GM12878 (cell line): ENCODE data around the gene RNF166. TPM values are rescaled to one million over a fixed set of nuclear protein-coding genes. Genes with fewer than 3 reads are reported as not detected.

Experiments used
- ATAC-seq: fragments of 200-7000 bp; cut with Tn5 transposase; 3 replicates; pipeline ENCODE4 v1.9.1; 2020; ENCODE audit warnings: mild to moderate bottlenecking, moderate library complexity
- BruUV-seq: library from RNA; stranded (reverse); fragments of 400-500 nt; replicated peaks from 2 replicates; lab custom pipeline; 2021; lab: Mats Ljungman, UMichigan
- CTCF ChIA-PET: fragments of 300-600 bp; sonication (Branson Sonifier 250); formaldehyde crosslinking; extraction: SDS; loops from one replicate; lab custom pipeline; 2021; ENCODE audit warnings: inconsistent platforms; lab: Yijun Ruan, JAX
- POLR2A ChIA-PET: fragments of 350-600 bp; formaldehyde crosslinking; extraction: SDS; loops from one replicate; lab custom pipeline; 2021; ENCODE audit warnings: inconsistent platforms; lab: Charles Lee
- RAD21 ChIA-PET: fragments of 300-600 bp; sonication (Branson Sonifier 250); formaldehyde crosslinking; loops from one replicate; lab custom pipeline; 2023; ENCODE audit warnings: antibody characterized with exemption; ENCODE audit not compliant: unreplicated experiment; lab: Charles Lee
- SMC1A ChIA-PET: fragments of 300-600 bp; sonication (Branson Sonifier 250); formaldehyde crosslinking; loops from one replicate; lab custom pipeline; 2023; ENCODE audit not compliant: unreplicated experiment, uncharacterized antibody; lab: Charles Lee
- DNase-seq: peaks from one replicate; pipeline ENCODE4 v3.0.0-alpha.2; 2011; ENCODE audit warnings: low read depth, low spot score
- FAIRE-seq: peaks from 3 replicates; lab custom pipeline; 2011; peaks lifted over from hg19 to GRCh38; lab: Jason Lieb, UNC
- H2AFZ ChIP-seq: 2 replicates; pipeline ENCODE4 v1.6.0; 2011; ENCODE audit warnings: low read depth, low read length, control low read depth; ENCODE audit not compliant: control insufficient read depth
- H3K27ac ChIP-seq: 2 replicates; pipeline ENCODE4 v1.5.1; 2011; ENCODE audit warnings: control low read depth; ENCODE audit not compliant: control insufficient read depth, insufficient read depth
- H3K27me3 ChIP-seq, 2 experiments: replicated peaks in 1 of 2; 2 replicates each; pipeline versions ENCODE4 v1.6.0 to v1.6.1; 2011; ENCODE audit warnings: low read length in 1 of 2; ENCODE audit not compliant: control insufficient read depth in 2 of 2, insufficient read depth in 2 of 2
- H3K36me3 ChIP-seq, 2 experiments: 2 replicates each; pipeline ENCODE4 v1.5.1; 2011; ENCODE audit warnings: low read length in 1 of 2; ENCODE audit not compliant: control insufficient read depth in 2 of 2, insufficient read depth in 2 of 2
- H3K4me1 ChIP-seq: 2 replicates; pipeline ENCODE4 v1.6.1; 2011; ENCODE audit warnings: mild to moderate bottlenecking, low read length, moderate library complexity, mixed read lengths; ENCODE audit not compliant: control insufficient read depth, insufficient read depth
- H3K4me2 ChIP-seq: 2 replicates; pipeline ENCODE4 v1.6.0; 2011; ENCODE audit warnings: control low read depth; ENCODE audit not compliant: control insufficient read depth, insufficient read depth
- H3K4me3 ChIP-seq: fragments of 200-600 bp; sonication (generic); 2 replicates; pipeline ENCODE4 v1.5.1; 2016
- H3K79me2 ChIP-seq: 2 replicates; pipeline ENCODE4 v1.6.0; 2011; ENCODE audit warnings: low read length; ENCODE audit not compliant: control insufficient read depth, insufficient read depth
- H3K9ac ChIP-seq: 2 replicates; pipeline ENCODE4 v1.8.0; 2011; ENCODE audit warnings: low read length, control low read depth, mixed read lengths; ENCODE audit not compliant: control insufficient read depth, insufficient read depth
- H3K9me3 ChIP-seq: replicated peaks from 3 replicates; pipeline ENCODE4 v1.5.1; 2011; ENCODE audit warnings: mild to moderate bottlenecking, low read length; ENCODE audit not compliant: control insufficient read depth, insufficient read depth
- H4K20me1 ChIP-seq: 2 replicates; pipeline ENCODE4 v1.6.0; 2011; ENCODE audit not compliant: control insufficient read depth, insufficient read depth
- BMI1 ChIP-seq: fragments of 450-650 bp; IDR thresholded peaks from 2 replicates; pipeline ENCODE4 v1.6.1; 2016; ENCODE audit warnings: mild to moderate bottlenecking, moderate library complexity, borderline replicate concordance
- DPF2 ChIP-seq: fragments of 450-650 bp; IDR thresholded peaks from 2 replicates; pipeline ENCODE4 v1.6.1; 2017; ENCODE audit warnings: mild to moderate bottlenecking
- IRF4 ChIP-seq: IDR thresholded peaks from 2 replicates; pipeline ENCODE4 v1.6.1; 2011; ENCODE audit warnings: low read depth, low read length
- KDM1A ChIP-seq: fragments of 200-600 bp; sonication (generic); IDR thresholded peaks from 2 replicates; pipeline ENCODE4 v1.6.1; 2016; ENCODE audit warnings: borderline replicate concordance
- NR2C1 ChIP-seq: fragments of 450-650 bp; IDR thresholded peaks from 2 replicates; pipeline ENCODE4 v1.6.1; 2017; ENCODE audit warnings: antibody characterized with exemption, mild to moderate bottlenecking, moderate library complexity
- NR2C2 ChIP-seq: IDR thresholded peaks from 2 replicates; pipeline ENCODE4 v1.6.1; 2011; ENCODE audit warnings: borderline replicate concordance, low read depth; ENCODE audit not compliant: control insufficient read depth, insufficient read length
- YBX1 ChIP-seq: fragments of 450-650 bp; IDR thresholded peaks from 2 replicates; pipeline ENCODE4 v1.6.1; 2016; ENCODE audit warnings: antibody characterized with exemption
- YY1 ChIP-seq: IDR thresholded peaks from 2 replicates; pipeline ENCODE4 v1.6.1; 2011; ENCODE audit warnings: low read depth, mild to moderate bottlenecking, low read length
- WGBS: methylation state at CpG from one replicate; pipeline ENCODE4 v1.1.6; 2016; ENCODE audit warnings: low lambda C conversion rate; ENCODE audit not compliant: insufficient replicate concordance, insufficient coverage; ENCODE audit errors: missing lambda C conversion rate; 5-methylcytosine and 5-hydroxymethylcytosine counted together
- in situ Hi-C: fragments of 300-500 bp; cut with MboI; formaldehyde crosslinking; loops from 9 replicates; pipeline ENCODE4 v1.14.3; 2018; ENCODE audit warnings: mixed read lengths
- intact Hi-C: fragments of 100-400 bp; cut with micrococcal nuclease; formaldehyde crosslinking; loops from one replicate; pipeline ENCODE4 v1.14.2; 2022; ENCODE audit not compliant: unreplicated experiment
- polyA plus RNA-seq, 11 experiments: library from polyadenylated mRNA; depleted of rRNA in 4 of 11; unstranded in 6 of 11; stranded (reverse) in 5 of 11; fragments of >200 nt; fragmentation: Nextera tagmentation in 4 of 11; fragmentation: Illumina TruSeq in 1 of 11; extraction: Ambion mirVana in 4 of 11; extraction: Trizol in 1 of 11; gene quantifications; 1 replicate in 1 of 11; 2 replicates in 10 of 11; pipeline versions ENCODE4 v1.2.1 to v1.2.3, GENCODE V29; 2011 to 2016; ENCODE audit warnings: inconsistent platforms in 2 of 11, missing spikeins in 2 of 11, low read depth in 1 of 11
- total RNA-seq, 4 experiments: library from RNA; depleted of rRNA in 3 of 4; stranded (reverse); fragments of >200 nt in 3 of 4; fragmentation: Illumina TruSeq in 1 of 4; extraction: Trizol in 1 of 4; gene quantifications; 2 replicates each; pipeline versions ENCODE4 v1.2.1 to v1.2.3, GENCODE V29; 2013 to 2021
- TF ChIP-seq, protein P1 (sequence below): fragments of 450-650 bp; IDR thresholded peaks from 2 replicates; pipeline ENCODE4 v1.6.1; 2017; ENCODE audit warnings: antibody characterized with exemption, mild to moderate bottlenecking, moderate library complexity

The RNF166 gene
- total and polyA plus RNA-seq, 10 of the 15 experiments (the other 5 are each of a cell fraction or from before 2014, with no cell fraction given), result 0.48 to 32.8 (median 12.1) TPM

DNA sequence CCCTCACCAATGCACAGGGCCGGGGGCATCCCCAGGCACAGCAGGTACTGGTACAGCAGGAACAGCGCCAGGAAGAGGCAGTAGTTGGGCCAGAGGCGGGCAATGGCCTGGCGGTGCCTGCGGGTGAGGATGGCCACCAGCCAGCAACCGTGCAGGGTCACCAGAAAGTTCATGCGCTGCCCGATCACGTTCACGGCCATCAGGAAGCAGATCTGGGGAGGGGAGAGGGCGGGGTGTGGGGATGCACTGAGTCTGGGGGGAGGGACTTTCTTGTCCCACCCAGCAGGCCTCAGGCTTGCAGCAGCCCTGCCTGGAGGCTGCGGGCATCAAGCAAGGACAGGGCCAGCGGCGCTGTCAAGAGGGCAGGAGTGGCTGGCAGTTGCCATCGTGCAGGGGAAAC, 25.5 kb upstream of the RNF166 start:
- no peak overlapping the region for H2AFZ ChIP-seq
- POLR2A ChIA-PET, result no interaction called here
- SMC1A ChIA-PET, result no interaction called here
- no peak overlapping the region for H3K27ac ChIP-seq
- no TSS peak for BruUV-seq
- H3K79me2 ChIP-seq, result no peaks in the 10 kb centered on the region
- WGBS, result 93% methylated on average over 11 of the region's 15 CpGs
- H3K4me2 ChIP-seq, result no peak overlapping the region
- FAIRE-seq (no peak), DNase-seq (no peak), ATAC-seq (0 out of 3 replicates have a peak, but pooled peaks have one; percentile 18)
- peaks cover 5 to 49% of the 10 kb centered on the region in 2 experiments; a peak in 3 of 4 replicates for H3K36me3 ChIP-seq
- intact Hi-C loops (no loop called here), in situ Hi-C loops (no loop called here)
- no peak for TF ChIP-seq KDM1A
- no peak for TF ChIP-seq BMI1
- no peak for TF ChIP-seq DPF2
- TF ChIP-seq YY1, result no peak
- TF ChIP-seq YBX1, result no peak
- TF ChIP-seq NR2C2, result no peak
- TF ChIP-seq IRF4, result no peak
- no peak for TF ChIP-seq NR2C1
- TF ChIP-seq, protein P1, sequence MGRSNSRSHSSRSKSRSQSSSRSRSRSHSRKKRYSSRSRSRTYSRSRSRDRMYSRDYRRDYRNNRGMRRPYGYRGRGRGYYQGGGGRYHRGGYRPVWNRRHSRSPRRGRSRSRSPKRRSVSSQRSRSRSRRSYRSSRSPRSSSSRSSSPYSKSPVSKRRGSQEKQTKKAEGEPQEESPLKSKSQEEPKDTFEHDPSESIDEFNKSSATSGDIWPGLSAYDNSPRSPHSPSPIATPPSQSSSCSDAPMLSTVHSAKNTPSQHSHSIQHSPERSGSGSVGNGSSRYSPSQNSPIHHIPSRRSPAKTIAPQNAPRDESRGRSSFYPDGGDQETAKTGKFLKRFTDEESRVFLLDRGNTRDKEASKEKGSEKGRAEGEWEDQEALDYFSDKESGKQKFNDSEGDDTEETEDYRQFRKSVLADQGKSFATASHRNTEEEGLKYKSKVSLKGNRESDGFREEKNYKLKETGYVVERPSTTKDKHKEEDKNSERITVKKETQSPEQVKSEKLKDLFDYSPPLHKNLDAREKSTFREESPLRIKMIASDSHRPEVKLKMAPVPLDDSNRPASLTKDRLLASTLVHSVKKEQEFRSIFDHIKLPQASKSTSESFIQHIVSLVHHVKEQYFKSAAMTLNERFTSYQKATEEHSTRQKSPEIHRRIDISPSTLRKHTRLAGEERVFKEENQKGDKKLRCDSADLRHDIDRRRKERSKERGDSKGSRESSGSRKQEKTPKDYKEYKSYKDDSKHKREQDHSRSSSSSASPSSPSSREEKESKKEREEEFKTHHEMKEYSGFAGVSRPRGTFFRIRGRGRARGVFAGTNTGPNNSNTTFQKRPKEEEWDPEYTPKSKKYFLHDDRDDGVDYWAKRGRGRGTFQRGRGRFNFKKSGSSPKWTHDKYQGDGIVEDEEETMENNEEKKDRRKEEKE, result no peak
- RAD21 ChIA-PET, result no interaction called here
- H4K20me1 ChIP-seq, result no peaks in the 10 kb centered on the region
- H3K9ac ChIP-seq, result no peak overlapping the region
- no peaks in the 10 kb centered on the region for H3K4me1 ChIP-seq
- no peaks in the 10 kb centered on the region for H3K27me3 ChIP-seq
- CTCF ChIA-PET, result no interaction called here
- no peaks in the 10 kb centered on the region for H3K9me3 ChIP-seq
- no peak overlapping the region for H3K4me3 ChIP-seq
